ES-I3 (cell line): Measurements from ENCODE around the gene NID1.

Experiments used
- H3K36me3 ChIP-seq: 2 replicates; pipeline ENCODE4 v1.6.1; 2013; ENCODE audit warnings: mild to moderate bottlenecking, low read length, control low read depth, moderate library complexity; ENCODE audit not compliant: insufficient read depth
- H3K4me1 ChIP-seq: 2 replicates; pipeline ENCODE4 v1.6.1; 2013; ENCODE audit warnings: mild to moderate bottlenecking, control low read depth, low read length; ENCODE audit not compliant: insufficient read depth
- H3K9ac ChIP-seq: 2 replicates; pipeline ENCODE4 v1.6.1; 2013; ENCODE audit warnings: low read depth, mild to moderate bottlenecking, low read length, moderate library complexity
- H3K9me3 ChIP-seq: 2 replicates; pipeline ENCODE4 v1.6.1; 2013; ENCODE audit warnings: mild to moderate bottlenecking, low read length, moderate library complexity; ENCODE audit not compliant: control insufficient read depth, insufficient read depth

Gene NID1

GRCh38 chr1:236063919-236064673 is 794 bp downstream of the NID1 start:
- Histone ChIP-seq H3K9me3 (no peaks in the 10 kb centered on the region), H3K9ac (peak overlapping the region; percentile 63), H3K36me3 (no peaks in the 10 kb centered on the region), H3K4me1 (peaks cover 11% of the 10 kb centered on the region; the same call in 1 of the 2 replicates)

GRCh38 chr1:236063551-236063918 is 1.4 kb downstream of the NID1 start:
- peak overlapping the region; percentile 63; the same call in 1 of the 2 replicates for H3K9ac ChIP-seq
- no peaks in the 10 kb centered on the region for H3K36me3 ChIP-seq

GRCh38 chr1:236060286-236060685 is 4.6 kb downstream of the NID1 start:
- Histone ChIP-seq H3K9me3 (no peaks in the 10 kb centered on the region), H3K4me1 (peaks cover 8% of the 10 kb centered on the region), H3K36me3 (no peaks in the 10 kb centered on the region), H3K9ac (no peak overlapping the region)

More at GRCh38 chr1:236063551-236063918, 1.4 kb downstream of the NID1 start:
- Histone ChIP-seq H3K9me3 (no peaks in the 10 kb centered on the region), H3K4me1 (peaks cover 11% of the 10 kb centered on the region; the same call in 1 of the 2 replicates)

- Histone ChIP-seq H3K36me3 (no peaks in the 10 kb centered on the region), H3K9me3 (no peaks in the 10 kb centered on the region), H3K4me1 (peaks cover 8% of the 10 kb centered on the region), H3K9ac (no peak overlapping the region)
Observed at GRCh38 chr1:236059011-236059410, 5.9 kb downstream of the NID1 start.

- Histone ChIP-seq H3K4me1 (peaks cover 8% of the 10 kb centered on the region), H3K36me3 (no peaks in the 10 kb centered on the region), H3K9ac (no peak overlapping the region), H3K9me3 (no peaks in the 10 kb centered on the region)
Observed at GRCh38 chr1:236058141-236058934, 6.6 kb downstream of the NID1 start.

- H3K36me3 ChIP-seq, result no peaks in the 10 kb centered on the region
- no peaks in the 10 kb centered on the region for H3K9me3 ChIP-seq
- no peak overlapping the region for H3K9ac ChIP-seq
- H3K4me1 ChIP-seq, result peaks cover 8% of the 10 kb centered on the region
Observed at GRCh38 chr1:236057546-236057945, 7.3 kb downstream of the NID1 start.

- Histone ChIP-seq H3K9ac (no peak overlapping the region), H3K36me3 (no peaks in the 10 kb centered on the region), H3K9me3 (no peaks in the 10 kb centered on the region), H3K4me1 (no peaks in the 10 kb centered on the region)
Observed at GRCh38 chr1:236052232-236052993, 12.5 kb downstream of the NID1 start.

GRCh38 chr1:236051242-236051791 is 13.6 kb downstream of the NID1 start:
- Histone ChIP-seq H3K4me1 (no peaks in the 10 kb centered on the region), H3K9me3 (no peaks in the 10 kb centered on the region), H3K9ac (no peak overlapping the region), H3K36me3 (no peaks in the 10 kb centered on the region)

GRCh38 chr1:236045771-236046170 is 19.1 kb downstream of the NID1 start:
- Histone ChIP-seq H3K4me1 (no peaks in the 10 kb centered on the region), H3K36me3 (no peaks in the 10 kb centered on the region), H3K9me3 (no peaks in the 10 kb centered on the region), H3K9ac (no peak overlapping the region)

- H3K36me3 ChIP-seq, result no peaks in the 10 kb centered on the region
- no peaks in the 10 kb centered on the region for H3K4me1 ChIP-seq
- H3K9ac ChIP-seq, result no peak overlapping the region
- no peaks in the 10 kb centered on the region for H3K9me3 ChIP-seq
Observed at GRCh38 chr1:236044341-236044740, 20.5 kb downstream of the NID1 start.

GRCh38 chr1:236041631-236042618 is 23.0 kb downstream of the NID1 start:
- no peaks in the 10 kb centered on the region for H3K4me1 ChIP-seq
- no peak overlapping the region for H3K9ac ChIP-seq
- no peaks in the 10 kb centered on the region for H3K9me3 ChIP-seq
- H3K36me3 ChIP-seq, result no peaks in the 10 kb centered on the region

GRCh38 chr1:236039740-236040685 is 24.9 kb downstream of the NID1 start:
- no peak overlapping the region for H3K9ac ChIP-seq
- H3K9me3 ChIP-seq, result no peaks in the 10 kb centered on the region
- H3K36me3 ChIP-seq, result no peaks in the 10 kb centered on the region
- H3K4me1 ChIP-seq, result no peaks in the 10 kb centered on the region
